Stimulated activated effector memory CD8-positive, alpha-beta T cell treated with anti-CD3 and anti-CD28 coated beads, Interleukin-12 subunit alpha, Interleukin-12 subunit beta, amount 100 ng/mL, for 72 hours (primary cell): ENCODE data around the gene KRTAP10-6.
"Not testable (repeated sequence)": the region's sequence is repeated elsewhere in the genome, so short reads cannot be mapped to it uniquely, and the experiment has no call there.

ENCODE experiments used
- ATAC-seq: fragments of 150-1000 bp; cut with Tn5 transposase; 2 replicates; pipeline ENCODE4 v1.10.0; 2021
- DNase-seq, 2 donors: peaks; one replicate each; pipeline ENCODE4 v3.0.0; 2021 to 2022; ENCODE audit warnings: low spot score in 2 of 2
- H3K27ac Mint-ChIP-seq: one replicate; pipeline ENCODE4 v1.8.0; 2022; ENCODE audit warnings: mild to moderate bottlenecking, mixed read lengths
- H3K36me3 Mint-ChIP-seq: one replicate; pipeline ENCODE4 v1.8.0; 2022; ENCODE audit warnings: mild to moderate bottlenecking, mixed read lengths
- H3K4me1 Mint-ChIP-seq: one replicate; pipeline ENCODE4 v1.8.0; 2022; ENCODE audit warnings: mixed read lengths
- H3K4me3 Mint-ChIP-seq: one replicate; pipeline ENCODE4 v1.8.0; 2022; ENCODE audit warnings: mild to moderate bottlenecking, mixed read lengths
- H3K9me3 Mint-ChIP-seq: one replicate; pipeline ENCODE4 v1.8.0; 2022; ENCODE audit warnings: mixed read lengths

Gene KRTAP10-6

GRCh38 chr21:44592446-44593311, at the start of gene KRTAP10-6:
Gene KRTAP10-6, minus strand, starts transcription at chr21:44592505. Its CDS starts 21 bp downstream, at chr21:44592484.
- Mint-ChIP-seq H3K4me1 (peaks cover 5% of the 10 kb centered on the region), H3K9me3 (no peaks in the 10 kb centered on the region), H3K27ac (no peak within 1 kb of the TSS), H3K36me3 (no peaks in the 10 kb centered on the region), H3K4me3 (no peak within 1 kb of the TSS)
- DNase-seq: no peak
- no peak for ATAC-seq

- Mint-ChIP-seq H3K9me3 (peaks cover 20% of the 10 kb centered on the region), H3K4me1 (peaks cover 10% of the 10 kb centered on the region), H3K27ac (no peak overlapping the region), H3K36me3 (peaks cover 6% of the 10 kb centered on the region), H3K4me3 (no peak overlapping the region)
- ATAC-seq (no peak), DNase-seq (no peak)
Observed at GRCh38 chr21:44640761-44641160, 48.5 kb upstream of the KRTAP10-6 start.

GRCh38 chr21:44639331-44639655, 47.0 kb upstream of the KRTAP10-6 start:
- Mint-ChIP-seq H3K9me3 (peaks cover 12% of the 10 kb centered on the region), H3K4me3 (no peak overlapping the region), H3K4me1 (peaks cover 10% of the 10 kb centered on the region), H3K36me3 (peaks cover 4% of the 10 kb centered on the region), H3K27ac (no peak overlapping the region)
- DNase-seq (peak in 1 of 2 donors; percentile 35), ATAC-seq (no peak)

GRCh38 chr21:44638506-44639330, 46.4 kb upstream of the KRTAP10-6 start:
- H3K4me3 Mint-ChIP-seq, H3K36me3 Mint-ChIP-seq, H3K27ac Mint-ChIP-seq, H3K4me1 Mint-ChIP-seq, ATAC-seq: not testable (repeated sequence)
- peaks cover 10% of the 10 kb centered on the region for H3K9me3 Mint-ChIP-seq
- DNase-seq: peak in 1 of 2 donors; percentile 23

GRCh38 chr21:44637851-44638348, 45.6 kb upstream of the KRTAP10-6 start:
- not testable (repeated sequence) for H3K4me3 Mint-ChIP-seq, H3K36me3 Mint-ChIP-seq, ATAC-seq, H3K4me1 Mint-ChIP-seq, H3K27ac Mint-ChIP-seq
- H3K9me3 Mint-ChIP-seq: peaks cover 12% of the 10 kb centered on the region
- peak in 1 of 2 donors; percentile 18 for DNase-seq

- no peaks in the 10 kb centered on the region for H3K36me3 Mint-ChIP-seq
- peaks cover 10% of the 10 kb centered on the region for H3K4me1 Mint-ChIP-seq
- H3K9me3 Mint-ChIP-seq: peaks cover 14% of the 10 kb centered on the region
- ATAC-seq (no peak), DNase-seq (no peak)
- no peak within 1 kb of the TSS for H3K4me3 Mint-ChIP-seq
- H3K27ac Mint-ChIP-seq: no peak within 1 kb of the TSS
Observed at GRCh38 chr21:44637018-44637850, 44.9 kb upstream of the KRTAP10-6 start, which contains the start of gene KRTAP10-10. Gene KRTAP10-10, plus strand, starts transcription at chr21:44637356. Its CDS starts 62 bp downstream, at chr21:44637418.

GRCh38 chr21:44636209-44637017, 44.1 kb upstream of the KRTAP10-6 start:
- H3K9me3 Mint-ChIP-seq: peaks cover 20% of the 10 kb centered on the region
- no peak overlapping the region for H3K27ac Mint-ChIP-seq
- H3K36me3 Mint-ChIP-seq: no peaks in the 10 kb centered on the region
- peaks cover 10% of the 10 kb centered on the region for H3K4me1 Mint-ChIP-seq
- ATAC-seq (no peak), DNase-seq (no peak)
- H3K4me3 Mint-ChIP-seq: no peak overlapping the region

GRCh38 chr21:44632067-44632466, 39.8 kb upstream of the KRTAP10-6 start:
- DNase-seq: no peak
- no peak for ATAC-seq
- Mint-ChIP-seq H3K4me1 (peaks cover 25% of the 10 kb centered on the region), H3K9me3 (peaks cover 28% of the 10 kb centered on the region), H3K27ac (no peak overlapping the region), H3K36me3 (no peaks in the 10 kb centered on the region), H3K4me3 (no peak overlapping the region)

- H3K9me3 Mint-ChIP-seq: peaks cover 28% of the 10 kb centered on the region
- ATAC-seq: no peak
- H3K4me1 Mint-ChIP-seq: peaks cover 38% of the 10 kb centered on the region
Observed at GRCh38 chr21:44630440-44630839, 38.1 kb upstream of the KRTAP10-6 start.

GRCh38 chr21:44628707-44629391, 36.5 kb upstream of the KRTAP10-6 start:
- Mint-ChIP-seq H3K4me3 (no peak overlapping the region), H3K4me1 (peaks cover 45% of the 10 kb centered on the region), H3K27ac (peak overlapping the region; percentile 3), H3K36me3 (no peaks in the 10 kb centered on the region), H3K9me3 (peaks cover 39% of the 10 kb centered on the region)
- no peak for DNase-seq
- no peak for ATAC-seq

More at GRCh38 chr21:44630440-44630839, 38.1 kb upstream of the KRTAP10-6 start:
- Mint-ChIP-seq H3K36me3 (no peaks in the 10 kb centered on the region), H3K27ac (peak overlapping the region; percentile 3), H3K4me3 (no peak overlapping the region)
- no peak for DNase-seq

- not testable (repeated sequence) for H3K4me3 Mint-ChIP-seq, DNase-seq, H3K36me3 Mint-ChIP-seq, ATAC-seq
- peaks cover 45% of the 10 kb centered on the region for H3K4me1 Mint-ChIP-seq
- peaks cover 41% of the 10 kb centered on the region for H3K9me3 Mint-ChIP-seq
- H3K27ac Mint-ChIP-seq: peak overlapping the region; percentile 73
Observed at GRCh38 chr21:44627831-44628233, 35.5 kb upstream of the KRTAP10-6 start.

GRCh38 chr21:44627181-44627822, 35.0 kb upstream of the KRTAP10-6 start:
- H3K9me3 Mint-ChIP-seq: peaks cover 43% of the 10 kb centered on the region
- not testable (repeated sequence) for ATAC-seq, H3K36me3 Mint-ChIP-seq, H3K4me3 Mint-ChIP-seq, DNase-seq
- peaks cover 45% of the 10 kb centered on the region for H3K4me1 Mint-ChIP-seq
- peak overlapping the region; percentile 73 for H3K27ac Mint-ChIP-seq

GRCh38 chr21:44626673-44627143, 34.4 kb upstream of the KRTAP10-6 start, which contains the start of gene KRTAP10-9:
Gene KRTAP10-9, plus strand, starts transcription at chr21:44627093. Its CDS starts 79 bp downstream, at chr21:44627172.
- peak within 1 kb of the TSS; percentile 22 for H3K4me3 Mint-ChIP-seq
- no peak for DNase-seq
- no peak for ATAC-seq
- H3K9me3 Mint-ChIP-seq: peaks cover 39% of the 10 kb centered on the region
- H3K4me1 Mint-ChIP-seq: peaks cover 45% of the 10 kb centered on the region
- H3K27ac Mint-ChIP-seq: peak within 1 kb of the TSS; percentile 73
- H3K36me3 Mint-ChIP-seq: no peaks in the 10 kb centered on the region
